GM23338 (cell line): Measurements from ENCODE around the gene TBRG4. TPM values are rescaled to one million over a fixed set of nuclear protein-coding genes. Genes with fewer than 3 reads are reported as not detected.

ENCODE experiments used
- ATAC-seq: fragments of 200-7000 bp; cut with Tn5 transposase; 3 replicates; pipeline ENCODE4 v1.9.1; 2020
- DNase-seq: peaks from one replicate; pipeline ENCODE4 v3.0.0-alpha.2; 2015; ENCODE audit warnings: low spot score
- H2AFZ ChIP-seq: fragments of 200-600 bp; sonication (generic); 2 replicates; pipeline ENCODE4 v1.8.0; 2016; ENCODE audit warnings: antibody characterized with exemption, mild to moderate bottlenecking, moderate library complexity
- H3F3A ChIP-seq: fragments of 200-600 bp; sonication (generic); replicated peaks from 2 replicates; pipeline ENCODE4 v1.8.0; 2017; ENCODE audit warnings: antibody characterized with exemption, mixed run types, low read depth
- H3K27ac ChIP-seq: fragments of 200-600 bp; sonication (generic); 2 replicates; pipeline ENCODE4 v1.6.1; 2016; ENCODE audit warnings: low read depth
- H3K27me3 ChIP-seq: fragments of 200-600 bp; sonication (generic); 2 replicates; pipeline ENCODE4 v1.8.0; 2016; ENCODE audit warnings: mild to moderate bottlenecking, mixed run types, moderate library complexity; ENCODE audit not compliant: insufficient read depth
- H3K36me3 ChIP-seq: fragments of 200-600 bp; sonication (generic); 2 replicates; pipeline ENCODE4 v1.8.0; 2016; ENCODE audit warnings: mild to moderate bottlenecking; ENCODE audit not compliant: insufficient read depth
- H3K4me1 ChIP-seq: fragments of 200-600 bp; sonication (generic); 2 replicates; pipeline ENCODE4 v1.8.0; 2016; ENCODE audit warnings: mild to moderate bottlenecking, moderate library complexity; ENCODE audit not compliant: insufficient read depth
- H3K4me2 ChIP-seq: fragments of 200-600 bp; sonication (generic); 2 replicates; pipeline ENCODE4 v1.7.1; 2017; ENCODE audit warnings: mixed run types
- H3K4me3 ChIP-seq: fragments of 200-600 bp; sonication (generic); 2 replicates; pipeline ENCODE4 v1.6.1; 2016; ENCODE audit warnings: mixed run types
- H3K79me2 ChIP-seq: fragments of 200-600 bp; sonication (generic); replicated peaks from 2 replicates; pipeline ENCODE4 v1.8.0; 2017; ENCODE audit warnings: mild to moderate bottlenecking; ENCODE audit not compliant: insufficient read depth
- H3K9me2 ChIP-seq: fragments of 200-600 bp; sonication (generic); 2 replicates; pipeline ENCODE4 v1.8.0; 2017; ENCODE audit not compliant: insufficient read depth
- H4K20me1 ChIP-seq: fragments of 200-600 bp; sonication (generic); replicated peaks from 2 replicates; pipeline ENCODE4 v1.8.0; 2017; ENCODE audit warnings: mild to moderate bottlenecking; ENCODE audit not compliant: insufficient read depth
- H3K27ac Mint-ChIP-seq: 2 replicates; pipeline ENCODE4 v1.8.0; 2020; ENCODE audit warnings: inconsistent platforms, mild to moderate bottlenecking, moderate library complexity, mixed read lengths
- H3K27me3 Mint-ChIP-seq: 3 replicates; pipeline ENCODE4 v1.8.0; 2022; ENCODE audit warnings: low read depth, mild to moderate bottlenecking, moderate library complexity, mixed read lengths, inconsistent platforms; ENCODE audit not compliant: insufficient read depth, poor library complexity
- H3K36me3 Mint-ChIP-seq: 3 replicates; pipeline ENCODE4 v1.8.0; 2021; ENCODE audit warnings: low read depth, mild to moderate bottlenecking, inconsistent platforms, moderate library complexity, mixed read lengths
- H3K4me1 Mint-ChIP-seq: 3 replicates; pipeline ENCODE4 v1.8.0; 2020; ENCODE audit warnings: mild to moderate bottlenecking, inconsistent platforms, mixed read lengths
- H3K4me3 Mint-ChIP-seq: 3 replicates; pipeline ENCODE4 v1.8.0; 2021; ENCODE audit warnings: moderate library complexity, mild to moderate bottlenecking, inconsistent platforms, mixed read lengths
- H3K9me3 Mint-ChIP-seq: 3 replicates; pipeline ENCODE4 v1.8.0; 2020; ENCODE audit warnings: moderate library complexity, mild to moderate bottlenecking, inconsistent platforms, mixed read lengths
- CREB1 ChIP-seq: fragments of 250-450 bp; sonication (Bioruptor Pico); IDR thresholded peaks from 2 replicates; pipeline ENCODE4 v1.5.0; 2020; ENCODE audit warnings: low read depth, mild to moderate bottlenecking, moderate library complexity
- EZH2 ChIP-seq: fragments of 200-600 bp; sonication (generic); IDR thresholded peaks from one replicate; pipeline ENCODE4 v1.8.0; 2017; ENCODE audit warnings: antibody characterized with exemption, mild to moderate bottlenecking, low read depth; ENCODE audit not compliant: unreplicated experiment
- EZH2phosphoT487 ChIP-seq: fragments of 200-600 bp; sonication (generic); IDR thresholded peaks from one replicate; pipeline ENCODE4 v1.8.1; 2018; ENCODE audit warnings: antibody characterized with exemption; ENCODE audit not compliant: unreplicated experiment
- JUNB ChIP-seq: IDR thresholded peaks from one replicate; pipeline ENCODE4 v1.6.1; 2016; ENCODE audit warnings: antibody characterized with exemption; ENCODE audit not compliant: unreplicated experiment
- NANOG ChIP-seq: IDR thresholded peaks from 2 replicates; pipeline ENCODE4 v1.6.1; 2016; ENCODE audit warnings: antibody characterized with exemption, borderline replicate concordance
- POLR2AphosphoS5 ChIP-seq: IDR thresholded peaks from 2 replicates; pipeline ENCODE4 v1.6.1; 2016; ENCODE audit warnings: antibody characterized with exemption, low read depth
- STAT1 ChIP-seq: IDR thresholded peaks from one replicate; pipeline ENCODE4 v1.6.1; 2016; ENCODE audit warnings: antibody characterized with exemption; ENCODE audit not compliant: unreplicated experiment
- ZNF114 ChIP-seq: fragments of 250-450 bp; sonication (Bioruptor Pico); IDR thresholded peaks from 2 replicates; pipeline ENCODE4 v1.5.0; 2020; ENCODE audit warnings: mild to moderate bottlenecking, moderate library complexity
- ZNF331 ChIP-seq: fragments of 250-450 bp; sonication (Bioruptor Pico); IDR thresholded peaks from 2 replicates; pipeline ENCODE4 v1.5.0; 2020; ENCODE audit warnings: low read depth, mild to moderate bottlenecking, moderate library complexity
- polyA plus RNA-seq: library from polyadenylated mRNA; unstranded; fragments of >200 nt; fragmentation: Nextera tagmentation; extraction: Ambion mirVana; gene quantifications from 2 replicates; pipeline ENCODE4 v1.2.1, GENCODE V29; 2016
- total RNA-seq: library from RNA; depleted of rRNA; stranded (reverse); fragments of >200 nt; shearing (Covaris generic); gene quantifications from 2 replicates; pipeline ENCODE4 v1.2.3, GENCODE V29; 2014
- TF ChIP-seq, protein P1 (sequence below): fragments of 250-450 bp; sonication (Bioruptor Pico); IDR thresholded peaks from 2 replicates; pipeline ENCODE4 v1.5.0; 2020; ENCODE audit warnings: mild to moderate bottlenecking, moderate library complexity
- TF ChIP-seq, protein P2 (sequence below), 2 experiments: fragments of 200-600 bp in 1 of 2; sonication (generic) in 1 of 2; conservative IDR thresholded peaks; 2 replicates each; pipeline versions ENCODE4 v1.5.1 to v1.6.1; 2016 to 2017; ENCODE audit warnings: antibody characterized with exemption in 2 of 2, low read depth in 2 of 2, mild to moderate bottlenecking in 2 of 2, moderate library complexity in 1 of 2
- TF ChIP-seq, protein P3 (sequence below): IDR thresholded peaks from 2 replicates; pipeline ENCODE4 v1.6.1; 2016; ENCODE audit warnings: antibody characterized with exemption
- TF ChIP-seq, protein P4 (sequence below): IDR thresholded peaks from one replicate; pipeline ENCODE4 v1.6.1; 2018; ENCODE audit warnings: antibody characterized with exemption; ENCODE audit not compliant: unreplicated experiment

The TBRG4 gene
- total and polyA plus RNA-seq, 2 experiments from 2014 or later = 72.5 to 162 TPM

DNA sequence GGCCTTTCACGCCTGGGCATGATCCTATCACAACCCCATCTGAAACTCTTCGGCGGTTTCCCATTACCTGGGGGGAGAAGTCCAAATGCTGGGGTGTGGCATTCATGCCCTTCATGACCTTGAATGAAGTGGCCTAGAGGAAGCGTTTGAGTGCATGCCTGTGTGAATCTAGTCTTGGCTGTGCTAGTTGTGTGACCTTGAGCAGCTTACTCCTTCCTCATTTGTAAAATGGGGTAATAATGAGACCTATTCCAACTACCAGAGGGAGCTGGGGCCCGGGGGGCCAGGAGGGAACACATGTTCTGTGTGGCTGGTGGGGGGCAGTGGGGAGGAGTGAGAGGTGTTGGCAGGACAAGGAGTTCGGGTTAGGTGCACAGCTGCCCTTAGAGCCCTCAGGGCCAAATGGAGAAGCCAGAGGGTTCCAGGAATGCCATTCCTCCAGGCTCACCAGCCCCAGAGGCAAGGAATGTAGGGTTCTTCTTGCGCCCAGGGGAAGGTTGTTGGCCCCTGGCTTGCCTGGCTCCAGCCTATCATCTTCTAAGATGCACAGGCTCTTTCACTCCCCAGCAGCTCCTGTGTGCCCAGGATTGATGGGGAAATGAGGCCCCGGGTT, 21.3 kb upstream of the TBRG4 start:
- peaks cover 6% of the 10 kb centered on the region for H3K27me3 Mint-ChIP-seq
- no peak overlapping the region for H3K4me2 ChIP-seq
- H3K9me2 ChIP-seq = no peaks in the 10 kb centered on the region
- no peak overlapping the region for H2AFZ ChIP-seq
- H3F3A ChIP-seq = no peaks in the 10 kb centered on the region; the same call in 1 of the 2 replicates
- no peak for ATAC-seq
- H3K4me3 Mint-ChIP-seq = no peak overlapping the region
- no peaks in the 10 kb centered on the region for H3K36me3 Mint-ChIP-seq
- H3K36me3 ChIP-seq = no peaks in the 10 kb centered on the region
- H3K4me1 ChIP-seq = no peaks in the 10 kb centered on the region
- peaks cover 12% of the 10 kb centered on the region; the same call in 2 of the 3 replicates for H3K4me1 Mint-ChIP-seq
- no peak for DNase-seq
- no peak overlapping the region for H3K27ac Mint-ChIP-seq
- no peaks in the 10 kb centered on the region for H4K20me1 ChIP-seq
- no peak overlapping the region for H3K27ac ChIP-seq
- no peaks in the 10 kb centered on the region for H3K9me3 Mint-ChIP-seq
- no peaks in the 10 kb centered on the region for H3K79me2 ChIP-seq
- no peaks in the 10 kb centered on the region for H3K27me3 ChIP-seq
- no peak overlapping the region for H3K4me3 ChIP-seq
- TF ChIP-seq POLR2AphosphoS5 = no peak
- no peak for TF ChIP-seq ZNF114 (CRISPR knock-in tag)
- TF ChIP-seq, protein P1, sequence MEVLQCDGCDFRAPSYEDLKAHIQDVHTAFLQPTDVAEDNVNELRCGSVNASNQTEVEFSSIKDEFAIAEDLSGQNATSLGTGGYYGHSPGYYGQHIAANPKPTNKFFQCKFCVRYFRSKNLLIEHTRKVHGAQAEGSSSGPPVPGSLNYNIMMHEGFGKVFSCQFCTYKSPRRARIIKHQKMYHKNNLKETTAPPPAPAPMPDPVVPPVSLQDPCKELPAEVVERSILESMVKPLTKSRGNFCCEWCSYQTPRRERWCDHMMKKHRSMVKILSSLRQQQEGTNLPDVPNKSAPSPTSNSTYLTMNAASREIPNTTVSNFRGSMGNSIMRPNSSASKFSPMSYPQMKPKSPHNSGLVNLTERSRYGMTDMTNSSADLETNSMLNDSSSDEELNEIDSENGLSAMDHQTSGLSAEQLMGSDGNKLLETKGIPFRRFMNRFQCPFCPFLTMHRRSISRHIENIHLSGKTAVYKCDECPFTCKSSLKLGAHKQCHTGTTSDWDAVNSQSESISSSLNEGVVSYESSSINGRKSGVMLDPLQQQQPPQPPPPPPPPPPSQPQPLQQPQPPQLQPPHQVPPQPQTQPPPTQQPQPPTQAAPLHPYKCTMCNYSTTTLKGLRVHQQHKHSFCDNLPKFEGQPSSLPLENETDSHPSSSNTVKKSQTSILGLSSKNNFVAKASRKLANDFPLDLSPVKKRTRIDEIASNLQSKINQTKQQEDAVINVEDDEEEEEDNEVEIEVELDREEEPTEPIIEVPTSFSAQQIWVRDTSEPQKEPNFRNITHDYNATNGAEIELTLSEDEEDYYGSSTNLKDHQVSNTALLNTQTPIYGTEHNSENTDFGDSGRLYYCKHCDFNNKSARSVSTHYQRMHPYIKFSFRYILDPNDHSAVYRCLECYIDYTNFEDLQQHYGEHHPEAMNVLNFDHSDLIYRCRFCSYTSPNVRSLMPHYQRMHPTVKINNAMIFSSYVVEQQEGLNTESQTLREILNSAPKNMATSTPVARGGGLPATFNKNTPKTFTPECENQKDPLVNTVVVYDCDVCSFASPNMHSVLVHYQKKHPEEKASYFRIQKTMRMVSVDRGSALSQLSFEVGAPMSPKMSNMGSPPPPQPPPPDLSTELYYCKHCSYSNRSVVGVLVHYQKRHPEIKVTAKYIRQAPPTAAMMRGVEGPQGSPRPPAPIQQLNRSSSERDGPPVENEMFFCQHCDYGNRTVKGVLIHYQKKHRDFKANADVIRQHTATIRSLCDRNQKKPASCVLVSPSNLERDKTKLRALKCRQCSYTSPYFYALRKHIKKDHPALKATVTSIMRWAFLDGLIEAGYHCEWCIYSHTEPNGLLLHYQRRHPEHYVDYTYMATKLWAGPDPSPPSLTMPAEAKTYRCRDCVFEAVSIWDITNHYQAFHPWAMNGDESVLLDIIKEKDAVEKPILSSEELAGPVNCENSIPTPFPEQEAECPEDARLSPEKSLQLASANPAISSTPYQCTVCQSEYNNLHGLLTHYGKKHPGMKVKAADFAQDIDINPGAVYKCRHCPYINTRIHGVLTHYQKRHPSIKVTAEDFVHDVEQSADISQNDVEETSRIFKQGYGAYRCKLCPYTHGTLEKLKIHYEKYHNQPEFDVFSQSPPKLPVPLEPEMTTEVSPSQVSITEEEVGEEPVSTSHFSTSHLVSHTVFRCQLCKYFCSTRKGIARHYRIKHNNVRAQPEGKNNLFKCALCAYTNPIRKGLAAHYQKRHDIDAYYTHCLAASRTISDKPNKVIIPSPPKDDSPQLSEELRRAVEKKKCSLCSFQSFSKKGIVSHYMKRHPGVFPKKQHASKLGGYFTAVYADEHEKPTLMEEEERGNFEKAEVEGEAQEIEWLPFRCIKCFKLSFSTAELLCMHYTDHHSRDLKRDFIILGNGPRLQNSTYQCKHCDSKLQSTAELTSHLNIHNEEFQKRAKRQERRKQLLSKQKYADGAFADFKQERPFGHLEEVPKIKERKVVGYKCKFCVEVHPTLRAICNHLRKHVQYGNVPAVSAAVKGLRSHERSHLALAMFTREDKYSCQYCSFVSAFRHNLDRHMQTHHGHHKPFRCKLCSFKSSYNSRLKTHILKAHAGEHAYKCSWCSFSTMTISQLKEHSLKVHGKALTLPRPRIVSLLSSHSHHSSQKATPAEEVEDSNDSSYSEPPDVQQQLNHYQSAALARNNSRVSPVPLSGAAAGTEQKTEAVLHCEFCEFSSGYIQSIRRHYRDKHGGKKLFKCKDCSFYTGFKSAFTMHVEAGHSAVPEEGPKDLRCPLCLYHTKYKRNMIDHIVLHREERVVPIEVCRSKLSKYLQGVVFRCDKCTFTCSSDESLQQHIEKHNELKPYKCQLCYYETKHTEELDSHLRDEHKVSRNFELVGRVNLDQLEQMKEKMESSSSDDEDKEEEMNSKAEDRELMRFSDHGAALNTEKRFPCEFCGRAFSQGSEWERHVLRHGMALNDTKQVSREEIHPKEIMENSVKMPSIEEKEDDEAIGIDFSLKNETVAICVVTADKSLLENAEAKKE (CRISPR knock-in tag) = no peak
- TF ChIP-seq, protein P2, sequence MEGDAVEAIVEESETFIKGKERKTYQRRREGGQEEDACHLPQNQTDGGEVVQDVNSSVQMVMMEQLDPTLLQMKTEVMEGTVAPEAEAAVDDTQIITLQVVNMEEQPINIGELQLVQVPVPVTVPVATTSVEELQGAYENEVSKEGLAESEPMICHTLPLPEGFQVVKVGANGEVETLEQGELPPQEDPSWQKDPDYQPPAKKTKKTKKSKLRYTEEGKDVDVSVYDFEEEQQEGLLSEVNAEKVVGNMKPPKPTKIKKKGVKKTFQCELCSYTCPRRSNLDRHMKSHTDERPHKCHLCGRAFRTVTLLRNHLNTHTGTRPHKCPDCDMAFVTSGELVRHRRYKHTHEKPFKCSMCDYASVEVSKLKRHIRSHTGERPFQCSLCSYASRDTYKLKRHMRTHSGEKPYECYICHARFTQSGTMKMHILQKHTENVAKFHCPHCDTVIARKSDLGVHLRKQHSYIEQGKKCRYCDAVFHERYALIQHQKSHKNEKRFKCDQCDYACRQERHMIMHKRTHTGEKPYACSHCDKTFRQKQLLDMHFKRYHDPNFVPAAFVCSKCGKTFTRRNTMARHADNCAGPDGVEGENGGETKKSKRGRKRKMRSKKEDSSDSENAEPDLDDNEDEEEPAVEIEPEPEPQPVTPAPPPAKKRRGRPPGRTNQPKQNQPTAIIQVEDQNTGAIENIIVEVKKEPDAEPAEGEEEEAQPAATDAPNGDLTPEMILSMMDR (conservative IDR thresholded peaks at IDR 0.05; ENCODE audit: low read depth in 2 of 2) = no peak
- TF ChIP-seq EZH2phosphoT487 = no peak
- TF ChIP-seq CREB1 (CRISPR knock-in tag) = no peak
- no peak for TF ChIP-seq NANOG
- TF ChIP-seq STAT1 = no peak
- TF ChIP-seq, protein P3, sequence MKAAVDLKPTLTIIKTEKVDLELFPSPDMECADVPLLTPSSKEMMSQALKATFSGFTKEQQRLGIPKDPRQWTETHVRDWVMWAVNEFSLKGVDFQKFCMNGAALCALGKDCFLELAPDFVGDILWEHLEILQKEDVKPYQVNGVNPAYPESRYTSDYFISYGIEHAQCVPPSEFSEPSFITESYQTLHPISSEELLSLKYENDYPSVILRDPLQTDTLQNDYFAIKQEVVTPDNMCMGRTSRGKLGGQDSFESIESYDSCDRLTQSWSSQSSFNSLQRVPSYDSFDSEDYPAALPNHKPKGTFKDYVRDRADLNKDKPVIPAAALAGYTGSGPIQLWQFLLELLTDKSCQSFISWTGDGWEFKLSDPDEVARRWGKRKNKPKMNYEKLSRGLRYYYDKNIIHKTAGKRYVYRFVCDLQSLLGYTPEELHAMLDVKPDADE = no peak
- TF ChIP-seq, protein P4, sequence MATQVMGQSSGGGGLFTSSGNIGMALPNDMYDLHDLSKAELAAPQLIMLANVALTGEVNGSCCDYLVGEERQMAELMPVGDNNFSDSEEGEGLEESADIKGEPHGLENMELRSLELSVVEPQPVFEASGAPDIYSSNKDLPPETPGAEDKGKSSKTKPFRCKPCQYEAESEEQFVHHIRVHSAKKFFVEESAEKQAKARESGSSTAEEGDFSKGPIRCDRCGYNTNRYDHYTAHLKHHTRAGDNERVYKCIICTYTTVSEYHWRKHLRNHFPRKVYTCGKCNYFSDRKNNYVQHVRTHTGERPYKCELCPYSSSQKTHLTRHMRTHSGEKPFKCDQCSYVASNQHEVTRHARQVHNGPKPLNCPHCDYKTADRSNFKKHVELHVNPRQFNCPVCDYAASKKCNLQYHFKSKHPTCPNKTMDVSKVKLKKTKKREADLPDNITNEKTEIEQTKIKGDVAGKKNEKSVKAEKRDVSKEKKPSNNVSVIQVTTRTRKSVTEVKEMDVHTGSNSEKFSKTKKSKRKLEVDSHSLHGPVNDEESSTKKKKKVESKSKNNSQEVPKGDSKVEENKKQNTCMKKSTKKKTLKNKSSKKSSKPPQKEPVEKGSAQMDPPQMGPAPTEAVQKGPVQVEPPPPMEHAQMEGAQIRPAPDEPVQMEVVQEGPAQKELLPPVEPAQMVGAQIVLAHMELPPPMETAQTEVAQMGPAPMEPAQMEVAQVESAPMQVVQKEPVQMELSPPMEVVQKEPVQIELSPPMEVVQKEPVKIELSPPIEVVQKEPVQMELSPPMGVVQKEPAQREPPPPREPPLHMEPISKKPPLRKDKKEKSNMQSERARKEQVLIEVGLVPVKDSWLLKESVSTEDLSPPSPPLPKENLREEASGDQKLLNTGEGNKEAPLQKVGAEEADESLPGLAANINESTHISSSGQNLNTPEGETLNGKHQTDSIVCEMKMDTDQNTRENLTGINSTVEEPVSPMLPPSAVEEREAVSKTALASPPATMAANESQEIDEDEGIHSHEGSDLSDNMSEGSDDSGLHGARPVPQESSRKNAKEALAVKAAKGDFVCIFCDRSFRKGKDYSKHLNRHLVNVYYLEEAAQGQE = no peak
- TF ChIP-seq ZNF331 (CRISPR knock-in tag) = no peak
- TF ChIP-seq JUNB = no peak
- TF ChIP-seq EZH2 = no peak
